ENCODE data around the gene UGT1A3.

The UGT1A3 gene

GRCh38 chr2:233799716-233800115, 70.9 kb downstream of the UGT1A3 start:
- no peak for DNase-seq

- no peak for DNase-seq
Observed at GRCh38 chr2:233800208-233800607, 71.4 kb downstream of the UGT1A3 start.

GRCh38 chr2:233801357-233802131, 72.7 kb downstream of the UGT1A3 start:
- no peak for DNase-seq

- DNase-seq, result no peak
Observed at GRCh38 chr2:233802132-233802815, 73.4 kb downstream of the UGT1A3 start.

GRCh38 chr2:233803292-233803911, 74.6 kb downstream of the UGT1A3 start:
- no peak for DNase-seq

- DNase-seq, result no peak
Observed at GRCh38 chr2:233803994-233804393, 75.2 kb downstream of the UGT1A3 start.

GRCh38 chr2:233807215-233807865, 78.5 kb downstream of the UGT1A3 start:
- no peak for DNase-seq

- DNase-seq, result no peak
Observed at GRCh38 chr2:233807966-233808935, 79.4 kb downstream of the UGT1A3 start.

GRCh38 chr2:233810385-233810784, 81.5 kb downstream of the UGT1A3 start:
- DNase-seq, result no peak

GRCh38 chr2:233811087-233811486, 82.2 kb downstream of the UGT1A3 start:
- no peak for DNase-seq

GRCh38 chr2:233811732-233812131, 82.9 kb downstream of the UGT1A3 start:
- no peak for DNase-seq

GRCh38 chr2:233813236-233814055, 84.6 kb downstream of the UGT1A3 start:
- DNase-seq, result no peak

GRCh38 chr2:233814056-233814835, 85.4 kb downstream of the UGT1A3 start:
- no peak for DNase-seq

GRCh38 chr2:233815861-233816260, 87.0 kb downstream of the UGT1A3 start:
- no peak for DNase-seq

GRCh38 chr2:233816334-233816733, 87.5 kb downstream of the UGT1A3 start:
- no peak for DNase-seq

- no peak for DNase-seq
Observed at GRCh38 chr2:233816771-233817170, 87.9 kb downstream of the UGT1A3 start.

- no peak for DNase-seq
Observed at GRCh38 chr2:233817361-233817911, 88.6 kb downstream of the UGT1A3 start.

- no peak for DNase-seq
Observed at GRCh38 chr2:233817995-233818638, 89.3 kb downstream of the UGT1A3 start.
